Measurements from ENCODE around the gene BAHCC1.

- no peak for TF ChIP-seq GATA2 (IDR thresholded peaks at IDR 0.05; ENCODE audit: low read depth, low read length)
- TF ChIP-seq GATA3 (IDR thresholded peaks at IDR 0.05; ENCODE audit: low read depth, low read length): no peak
Observed at GRCh38 chr17:81483085-81483861, 88.0 kb downstream of the BAHCC1 start.

Measured in SH-SY5Y (cell line).